Measurements from ENCODE around the gene BABAM1.

Gene BABAM1

DNA sequence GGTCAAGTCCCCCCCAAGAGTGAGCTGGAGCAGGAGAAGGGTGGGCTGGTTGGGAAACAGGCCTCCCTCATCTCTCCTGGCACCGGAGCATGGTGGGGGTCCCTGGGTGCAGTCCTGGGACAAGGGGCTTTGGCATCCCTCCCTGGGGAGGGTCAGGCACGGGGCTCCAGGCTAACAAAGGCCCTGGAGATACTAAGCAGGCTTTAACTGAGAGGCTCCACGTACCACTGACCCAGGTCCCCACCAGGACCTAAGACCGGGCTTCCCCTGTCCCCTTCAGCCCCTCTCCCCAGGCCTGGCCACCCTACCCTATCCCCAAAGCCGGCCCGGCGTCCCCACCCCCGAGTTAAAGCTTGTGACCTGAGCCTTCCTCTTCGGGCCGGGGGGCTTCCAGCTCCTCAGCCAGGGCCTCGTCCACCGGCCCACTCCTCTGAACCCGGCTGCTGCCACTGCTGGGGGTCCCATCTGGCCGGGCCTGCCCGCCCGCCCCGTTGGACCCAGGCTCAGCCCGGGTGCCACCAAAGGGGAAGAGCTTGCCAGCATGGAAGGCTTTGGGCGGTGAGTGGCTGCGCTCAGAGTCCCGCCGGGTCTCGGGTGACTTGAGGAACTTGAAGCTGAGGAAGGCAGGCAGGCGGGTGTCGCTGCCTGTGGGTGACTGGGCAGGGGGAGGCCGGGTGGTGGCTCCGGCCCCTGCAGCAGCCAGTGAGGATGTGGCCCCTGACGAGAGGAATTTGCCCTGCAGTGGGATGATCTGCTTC lies 57.3 kb downstream of the BABAM1 start:
- DNase-seq (ENCODE audit: low spot score) = no peak

DNA sequence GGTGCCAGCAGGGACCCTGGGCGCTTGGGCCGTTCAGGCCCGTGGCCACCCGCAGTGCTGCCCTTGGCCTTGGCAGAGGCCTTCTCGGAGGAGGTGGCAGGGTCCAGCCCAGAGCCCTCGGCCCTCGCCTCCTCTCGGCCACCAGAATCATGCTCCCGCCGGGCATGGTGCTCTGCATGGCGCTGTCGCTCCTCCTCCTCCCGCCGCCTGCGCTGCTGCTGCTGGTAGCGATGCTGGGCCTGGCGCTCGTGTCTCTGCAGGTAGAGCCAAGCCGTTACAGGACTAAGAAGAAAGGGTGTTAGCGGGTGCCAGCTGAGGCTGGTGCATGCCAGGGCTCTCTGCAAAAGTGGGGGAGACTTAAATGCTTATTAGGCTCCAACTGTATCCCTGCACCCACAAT lies 57.9 kb downstream of the BABAM1 start:
- no peak for DNase-seq (ENCODE audit: low spot score)

DNA sequence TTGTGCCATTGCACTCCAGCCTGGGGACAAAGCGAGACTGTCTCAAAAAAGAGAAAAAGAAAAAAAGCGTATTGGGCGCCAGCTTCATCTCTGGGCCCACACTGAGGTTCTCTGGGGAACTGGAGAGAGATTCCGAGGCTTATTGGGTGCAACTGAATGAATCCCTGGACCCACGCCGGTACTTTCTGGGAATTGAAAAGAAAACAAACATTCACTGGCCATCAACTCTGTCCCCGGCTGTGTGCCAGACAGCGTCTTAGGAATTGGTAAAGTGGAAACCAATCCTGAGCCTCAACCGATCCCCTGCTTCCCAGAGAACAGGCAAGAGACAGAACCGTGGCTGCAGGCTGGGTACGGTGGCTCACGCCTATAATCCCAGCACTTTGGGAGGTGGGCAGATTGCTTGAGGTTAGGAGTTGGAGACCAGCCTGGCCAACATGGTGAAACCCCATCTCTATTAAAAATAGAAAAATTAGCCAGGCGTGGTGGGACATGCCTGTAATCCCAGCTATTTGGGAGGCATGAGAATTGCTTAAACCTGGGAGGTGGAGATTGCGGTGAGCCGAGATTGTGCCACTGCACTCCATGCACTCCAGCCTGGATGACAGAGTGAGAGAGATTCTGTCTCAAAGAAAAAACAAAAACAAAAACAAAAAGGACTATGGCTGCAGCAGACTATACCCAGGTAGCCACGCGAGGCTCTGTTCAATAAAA lies 58.8 kb downstream of the BABAM1 start:
- DNase-seq (ENCODE audit: low spot score) = no peak

DNA sequence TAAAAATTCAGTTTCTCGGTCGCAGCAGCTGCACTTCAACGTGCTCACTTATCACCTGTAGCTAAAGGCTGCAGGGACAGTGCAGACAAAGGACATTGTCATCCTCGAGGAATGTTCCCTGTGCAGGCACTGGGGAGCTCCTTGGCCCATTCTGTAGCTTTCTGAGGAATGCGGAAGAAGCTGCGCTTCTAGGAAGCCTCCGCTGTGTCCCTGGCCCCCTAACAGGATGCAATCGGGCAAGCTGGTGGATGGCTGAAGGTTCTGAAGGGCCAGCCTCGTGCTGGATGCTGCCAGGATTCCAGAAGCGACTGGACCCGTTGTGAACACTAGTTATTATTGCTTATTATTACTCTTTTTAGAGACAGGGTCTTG lies 59.3 kb downstream of the BABAM1 start:
- DNase-seq (ENCODE audit: low spot score) = no peak

DNA sequence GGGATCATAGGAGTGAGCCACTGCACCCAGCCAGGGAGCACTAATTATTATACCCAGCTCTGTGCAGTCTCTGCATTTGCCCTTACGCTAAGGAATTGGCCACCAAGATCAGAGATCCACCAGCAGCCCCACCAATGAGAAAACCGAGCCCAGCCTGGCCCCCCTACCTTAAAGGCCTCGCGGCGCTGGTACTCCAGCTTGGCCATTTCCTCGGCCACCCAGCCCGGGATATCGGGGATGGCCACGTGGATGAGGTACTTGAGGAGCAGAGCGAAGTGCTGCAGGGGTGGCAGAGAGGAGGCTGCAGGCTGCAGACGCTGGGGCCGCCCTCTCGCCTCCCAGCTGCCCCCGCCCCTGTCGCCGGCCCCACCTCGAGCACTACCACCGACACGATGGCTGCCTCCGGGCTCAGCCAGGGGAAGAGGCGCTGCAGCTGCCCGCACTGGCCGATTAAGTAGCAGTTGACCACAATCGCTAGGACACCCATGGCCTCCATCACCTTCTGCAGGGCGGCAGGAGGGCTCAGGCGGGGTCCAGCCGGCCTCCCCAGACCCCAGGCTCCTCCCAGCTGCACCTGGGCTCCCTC lies 59.9 kb downstream of the BABAM1 start:
- no peak for DNase-seq (ENCODE audit: low spot score)

DNA sequence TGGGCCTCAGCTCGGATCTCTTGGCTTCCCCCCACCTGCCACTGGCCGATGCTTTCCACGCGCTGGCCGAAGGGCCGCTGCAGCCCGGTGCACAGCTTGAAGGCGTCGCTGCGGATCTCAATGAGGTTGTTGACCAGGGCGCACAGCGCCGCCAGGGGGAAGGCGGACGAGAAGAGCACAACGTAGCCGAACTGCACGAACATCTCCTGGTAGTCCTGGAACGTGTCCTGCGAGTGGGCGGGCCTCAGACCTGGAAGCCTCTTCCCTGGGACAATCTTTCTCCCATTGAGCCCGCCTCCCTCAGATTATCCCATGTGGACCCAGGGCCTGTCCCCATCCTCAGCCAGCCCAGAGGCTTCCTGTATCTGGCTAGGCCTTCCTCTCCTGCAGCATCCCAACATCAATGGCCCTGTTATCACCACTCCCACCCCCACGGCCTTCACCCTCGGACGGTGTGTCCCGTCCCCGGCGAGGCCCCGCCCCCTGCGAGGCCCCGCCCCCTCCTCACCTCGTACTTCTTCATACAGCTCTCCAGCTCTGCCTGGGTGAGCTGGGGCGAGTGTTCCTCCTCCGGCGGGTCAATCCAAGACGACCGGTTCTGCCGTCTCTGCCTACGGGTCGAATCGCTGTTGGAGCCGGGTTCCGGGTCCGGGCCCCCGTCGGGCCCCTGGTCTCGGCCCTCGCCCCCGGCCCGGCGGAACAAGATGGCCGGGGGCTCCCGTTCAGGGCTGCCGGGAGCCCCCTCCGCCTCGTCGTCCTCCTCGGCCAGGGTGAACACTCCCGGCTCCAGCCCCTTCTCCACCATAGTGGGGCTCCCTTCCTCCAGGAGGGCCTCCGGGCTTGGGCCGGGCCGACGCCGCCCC lies 60.6 kb downstream of the BABAM1 start:
- DNase-seq (ENCODE audit: low spot score) = no peak

Data from kidney capillary endothelial cell (primary cell).